NCI-H345 treated with DMSO at 0.1 percent for 48 hours (cell line): ENCODE data around the gene HMX1.

Experiments
- DNase-seq: peaks from one replicate; lab custom pipeline; 2025; ENCODE audit not compliant: unreplicated experiment; lab: John Stamatoyannopoulos, UW

The HMX1 gene

DNA sequence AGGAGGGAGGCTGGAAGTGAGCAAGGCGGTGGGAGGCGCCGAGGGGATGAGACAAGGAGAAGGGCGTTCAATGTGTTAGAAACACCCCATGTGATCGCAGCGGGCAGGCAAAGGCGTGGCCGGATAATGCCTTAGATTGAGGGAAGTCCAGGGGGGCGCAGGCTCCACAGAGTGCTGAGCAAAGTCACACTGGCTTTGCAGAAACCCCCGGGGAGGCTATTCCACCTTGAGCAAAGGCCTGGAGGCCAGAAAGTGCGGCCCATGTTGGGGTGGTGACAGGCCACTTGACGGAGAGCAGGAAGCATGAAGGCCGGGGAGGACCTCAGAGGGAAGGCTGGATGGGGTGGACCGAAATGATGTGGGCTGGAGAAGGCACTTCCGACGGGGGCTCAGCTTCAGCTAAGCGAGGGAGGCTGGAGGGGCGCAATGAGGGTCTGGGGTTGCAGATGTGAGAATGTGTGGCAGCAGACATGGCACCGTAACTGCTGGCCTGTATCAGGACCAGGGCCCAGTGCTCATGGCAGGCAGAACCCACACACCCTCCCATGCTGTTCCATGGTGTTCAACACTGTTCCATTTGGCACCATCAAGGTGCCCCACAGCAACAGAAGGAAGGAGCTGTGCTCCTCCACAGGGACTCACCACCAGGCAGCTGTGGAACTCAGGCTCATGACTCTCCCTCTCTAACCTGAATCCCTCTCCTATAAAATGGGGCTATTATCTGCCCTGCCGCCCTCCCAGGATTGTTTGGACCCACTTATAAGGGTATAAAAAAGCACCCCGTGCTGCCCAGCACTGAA, 50.3 kb downstream of the HMX1 start:
- no peak for DNase-seq

DNA sequence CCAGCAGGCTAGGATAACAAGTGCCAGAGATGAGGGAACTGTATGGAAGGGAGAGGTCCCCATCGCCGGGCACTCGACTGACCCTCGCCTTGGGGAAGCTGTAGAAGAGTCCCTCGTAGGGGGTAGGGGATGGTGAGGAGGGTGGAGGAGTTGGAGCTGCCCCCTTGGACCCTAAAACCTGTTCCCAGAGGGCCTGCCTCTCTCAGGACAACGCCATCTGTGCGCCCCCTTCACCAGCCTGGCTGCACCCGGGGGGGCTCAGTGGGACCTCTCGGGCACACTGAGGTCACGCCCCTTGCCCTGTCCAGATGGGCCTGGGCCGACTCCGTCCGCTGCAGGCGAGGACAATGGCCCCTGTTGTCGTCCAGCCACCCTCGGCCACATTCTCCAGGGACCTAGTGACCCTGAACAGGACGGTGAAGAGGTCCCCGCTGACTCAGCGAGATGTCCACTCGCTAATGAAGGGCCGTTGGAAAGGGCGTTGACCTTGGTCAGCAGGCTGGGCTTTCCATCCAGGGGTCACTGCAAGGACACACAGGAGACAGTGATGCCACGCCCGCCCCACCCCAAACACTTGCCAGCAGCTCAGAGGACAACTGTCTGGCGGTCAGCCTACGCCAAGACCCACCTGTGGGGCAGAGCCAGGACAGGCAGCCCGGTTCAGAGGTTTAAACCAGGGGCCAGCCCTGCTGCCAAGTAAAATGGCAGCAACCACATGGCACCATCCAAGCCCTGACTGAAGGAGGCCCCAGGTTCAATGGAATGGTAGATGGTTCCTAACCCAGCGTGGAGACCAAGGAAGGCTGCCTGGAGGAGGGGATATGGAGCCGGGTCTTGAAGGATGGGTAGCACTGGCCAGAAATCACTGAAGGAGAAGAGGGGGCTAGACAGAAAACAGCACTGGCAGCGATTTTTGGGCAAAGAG, 51.2 kb downstream of the HMX1 start:
- no peak for DNase-seq

DNA sequence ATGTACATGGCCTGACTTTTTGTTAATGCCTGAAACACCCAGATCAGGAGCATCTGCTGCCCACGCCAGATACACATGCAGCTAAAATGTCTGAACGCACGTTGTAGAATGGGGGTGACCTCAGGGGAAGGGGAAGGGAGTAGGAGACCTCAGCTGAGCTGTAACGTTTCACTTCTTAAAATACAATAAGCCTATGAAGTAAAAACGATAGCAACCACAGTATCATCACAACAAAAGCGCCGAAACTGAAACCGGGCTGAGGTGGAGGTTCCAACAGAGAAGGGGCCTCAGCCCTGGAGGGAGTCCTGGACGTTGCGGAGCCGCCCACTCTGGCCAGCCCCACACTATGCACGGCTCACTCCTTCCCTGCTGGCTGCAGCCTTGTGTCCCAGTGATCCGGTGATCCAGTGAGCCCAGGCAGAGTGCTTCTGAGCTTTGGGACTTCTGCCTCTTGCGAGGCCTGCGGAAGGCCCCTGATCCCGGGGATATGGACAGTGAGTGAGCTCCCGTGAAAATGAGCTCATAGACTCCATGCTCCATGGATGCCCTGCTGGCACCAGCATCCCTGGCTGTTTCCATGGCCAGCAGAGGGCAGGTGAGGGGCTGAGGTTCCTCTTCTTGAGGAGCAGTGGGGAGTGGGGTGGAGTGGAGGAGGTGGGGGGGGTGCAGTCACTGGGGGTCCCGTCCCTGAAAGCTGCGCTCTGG, 52.0 kb downstream of the HMX1 start:
- DNase-seq: no peak

DNA sequence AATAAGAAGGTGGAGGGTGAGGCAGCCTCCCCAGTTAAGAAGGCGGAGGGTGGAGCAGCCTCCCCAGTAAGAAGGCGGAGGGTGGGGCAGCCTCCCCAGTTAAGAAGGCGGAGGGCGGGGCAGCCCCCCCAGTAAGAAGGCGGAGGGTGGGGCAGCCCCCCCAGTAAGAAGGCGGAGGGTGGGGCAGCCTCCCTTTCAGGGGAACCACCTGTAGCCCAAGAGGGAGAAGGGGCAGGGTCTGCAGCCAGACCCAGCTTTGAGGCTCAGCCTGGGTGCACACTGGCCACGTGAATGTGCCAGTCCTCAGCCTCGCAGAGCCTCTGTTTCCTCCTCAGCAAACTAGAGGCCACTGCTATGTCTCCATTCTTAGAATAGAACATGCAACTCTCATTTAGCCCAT, 52.6 kb downstream of the HMX1 start:
- no peak for DNase-seq

DNA sequence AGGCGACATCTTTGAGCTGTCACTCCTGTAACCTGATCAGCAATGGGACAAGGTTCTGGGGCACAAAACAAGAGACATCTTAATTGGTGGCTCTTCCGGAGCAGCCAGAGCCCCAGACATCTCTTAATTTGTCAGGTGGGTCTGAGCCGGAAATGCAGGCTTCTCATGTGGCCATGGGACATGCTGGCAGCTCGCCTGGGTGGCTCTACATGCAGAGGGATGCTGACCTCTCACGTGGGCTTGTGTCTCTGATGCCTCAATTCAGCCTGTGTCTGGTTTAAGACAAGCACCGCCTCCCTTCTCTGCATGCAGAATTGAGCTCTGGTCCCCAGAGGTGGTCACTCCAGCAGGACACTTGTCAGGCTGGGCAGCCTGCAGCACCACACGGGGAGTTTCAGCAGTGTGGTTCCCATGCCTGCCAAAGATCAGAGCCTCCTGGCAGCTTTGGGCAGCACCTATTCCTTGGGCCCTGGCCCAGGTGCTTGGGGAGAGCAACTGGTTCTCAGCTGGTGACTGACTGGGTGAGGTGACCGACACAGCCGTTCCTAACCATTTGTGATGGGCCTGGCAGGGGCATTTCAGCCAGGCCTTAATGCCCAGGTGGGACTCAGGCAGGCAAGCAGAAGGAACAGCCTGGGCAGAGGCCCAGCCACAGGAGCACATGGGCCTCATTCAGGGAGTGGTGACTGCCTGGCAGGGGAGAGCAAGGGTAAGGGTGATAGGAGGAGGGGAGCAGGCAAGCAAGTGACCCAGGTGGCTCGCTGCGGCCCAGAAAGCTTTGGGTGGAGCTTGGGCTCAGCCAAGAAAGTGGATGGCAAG, 53.4 kb downstream of the HMX1 start:
- DNase-seq: no peak

DNA sequence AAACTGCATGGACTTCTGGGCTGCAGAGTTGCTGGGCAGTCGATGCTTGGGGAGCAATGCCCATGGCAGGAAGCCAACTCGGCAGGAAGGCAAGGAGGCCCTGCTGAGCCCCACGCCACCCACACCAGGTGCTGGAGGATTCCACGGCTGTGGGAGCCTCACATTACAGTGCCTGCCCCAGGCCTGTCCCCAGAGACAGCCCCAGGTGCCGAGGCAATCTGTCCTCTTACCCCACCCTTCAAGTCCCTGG, 53.9 kb downstream of the HMX1 start:
- no peak for DNase-seq

DNA sequence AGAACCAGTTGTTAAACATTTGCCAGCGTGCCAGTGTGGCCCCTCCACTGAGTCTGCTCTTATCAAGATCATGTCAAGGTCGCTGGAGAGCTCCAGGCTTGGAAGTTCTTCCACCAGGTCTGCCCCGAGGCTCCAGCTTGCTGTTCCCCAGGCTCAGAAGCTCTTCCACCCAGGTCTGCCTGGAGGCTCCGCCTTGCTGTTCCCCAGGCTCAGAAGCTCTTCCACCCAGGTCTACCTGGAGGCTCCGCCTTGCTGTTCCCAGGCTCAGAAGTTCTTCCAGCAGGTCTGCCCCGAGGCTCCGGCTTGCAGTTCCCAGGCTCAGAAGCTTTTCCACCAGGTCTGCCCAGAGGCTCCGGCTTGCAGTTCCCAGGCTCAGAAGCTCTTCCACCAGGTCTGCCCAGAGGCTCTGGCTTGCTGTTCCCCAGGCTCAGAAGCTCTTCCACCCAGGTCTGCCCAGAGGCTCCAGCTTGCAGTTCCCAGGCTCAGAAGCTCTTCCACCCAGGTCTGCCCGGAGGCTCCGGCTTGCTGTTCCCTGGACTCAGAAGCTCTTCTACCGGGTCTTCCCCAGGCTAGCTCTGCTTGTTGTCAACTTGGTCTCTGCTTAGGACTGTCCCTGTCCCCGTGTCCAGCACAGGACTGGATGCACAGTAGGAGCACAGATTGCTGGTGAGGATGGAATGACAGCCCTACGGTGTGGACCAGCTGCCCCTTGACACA, 54.4 kb downstream of the HMX1 start:
- DNase-seq: no peak
